Measurements from ENCODE around the gene SASH1. TPM values are rescaled to one million over a fixed set of nuclear protein-coding genes. Genes with fewer than 3 reads are reported as not detected.

Gene SASH1
- total RNA-seq, 1 donor from 2014 or later, result 75.7 TPM

DNA sequence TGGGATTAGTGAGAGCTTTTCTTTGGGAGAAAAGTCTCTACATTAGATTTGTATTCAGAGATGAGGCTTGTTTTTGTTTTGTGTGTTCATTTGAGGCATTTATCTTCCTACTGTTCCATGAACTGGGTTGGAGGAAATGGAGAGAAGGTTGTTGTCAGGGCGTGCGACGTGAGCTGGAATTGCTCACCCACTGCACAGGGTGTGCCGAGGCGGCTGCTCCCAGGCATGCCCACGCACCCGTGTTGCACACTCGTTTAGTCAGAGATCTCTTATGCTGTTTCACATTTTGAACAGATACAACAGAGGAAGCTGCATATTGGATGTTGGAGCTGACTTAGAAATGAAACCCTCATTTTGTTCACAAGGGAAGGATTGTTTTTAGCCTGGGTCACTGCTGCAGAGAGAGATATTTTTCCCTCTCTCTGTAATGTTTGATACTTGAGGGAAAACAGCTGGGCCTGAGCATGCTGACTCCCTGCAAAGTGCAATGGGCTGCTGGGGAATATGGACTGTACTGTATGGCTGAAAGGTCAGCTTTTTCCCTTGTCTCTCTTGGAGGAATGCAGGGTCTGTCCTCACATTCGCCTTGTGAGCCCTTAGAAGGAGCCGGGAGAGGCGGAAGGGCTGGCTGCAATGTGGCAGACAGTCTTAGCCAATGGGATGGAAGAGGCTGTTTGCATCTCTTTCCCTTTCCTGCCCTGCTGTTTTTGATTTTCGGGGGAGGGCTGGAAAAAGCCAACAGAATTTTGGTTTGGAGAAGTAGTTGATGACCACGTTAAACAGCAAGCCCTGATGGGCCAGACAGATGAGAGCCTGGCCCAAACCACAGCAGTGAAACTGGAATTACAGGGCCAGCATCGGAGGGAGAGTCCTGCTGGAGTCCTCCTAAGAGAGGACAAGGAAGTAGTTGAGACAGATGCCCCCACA is 170.8 kb downstream of the SASH1 start:
- no peak for DNase-seq (ENCODE audit: extremely low spot score, unreplicated experiment)
- peaks cover 18% of the 10 kb centered on the region for H3K36me3 Mint-ChIP-seq (ENCODE audit: unreplicated experiment)
- peak overlapping the region; percentile 89 for H3K27ac Mint-ChIP-seq (ENCODE audit: unreplicated experiment)
- TF ChIP-seq, protein P1, sequence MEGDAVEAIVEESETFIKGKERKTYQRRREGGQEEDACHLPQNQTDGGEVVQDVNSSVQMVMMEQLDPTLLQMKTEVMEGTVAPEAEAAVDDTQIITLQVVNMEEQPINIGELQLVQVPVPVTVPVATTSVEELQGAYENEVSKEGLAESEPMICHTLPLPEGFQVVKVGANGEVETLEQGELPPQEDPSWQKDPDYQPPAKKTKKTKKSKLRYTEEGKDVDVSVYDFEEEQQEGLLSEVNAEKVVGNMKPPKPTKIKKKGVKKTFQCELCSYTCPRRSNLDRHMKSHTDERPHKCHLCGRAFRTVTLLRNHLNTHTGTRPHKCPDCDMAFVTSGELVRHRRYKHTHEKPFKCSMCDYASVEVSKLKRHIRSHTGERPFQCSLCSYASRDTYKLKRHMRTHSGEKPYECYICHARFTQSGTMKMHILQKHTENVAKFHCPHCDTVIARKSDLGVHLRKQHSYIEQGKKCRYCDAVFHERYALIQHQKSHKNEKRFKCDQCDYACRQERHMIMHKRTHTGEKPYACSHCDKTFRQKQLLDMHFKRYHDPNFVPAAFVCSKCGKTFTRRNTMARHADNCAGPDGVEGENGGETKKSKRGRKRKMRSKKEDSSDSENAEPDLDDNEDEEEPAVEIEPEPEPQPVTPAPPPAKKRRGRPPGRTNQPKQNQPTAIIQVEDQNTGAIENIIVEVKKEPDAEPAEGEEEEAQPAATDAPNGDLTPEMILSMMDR (IDR thresholded peaks at IDR 0.05), result no peak
- H3K4me1 Mint-ChIP-seq (ENCODE audit: unreplicated experiment), result peaks cover 57% of the 10 kb centered on the region
- no peaks in the 10 kb centered on the region for H3K9me3 Mint-ChIP-seq (ENCODE audit: unreplicated experiment)
- no peaks in the 10 kb centered on the region for H3K27me3 Mint-ChIP-seq (ENCODE audit: unreplicated experiment)
- peak overlapping the region; percentile 16 for H3K4me3 Mint-ChIP-seq (ENCODE audit: unreplicated experiment)

DNA sequence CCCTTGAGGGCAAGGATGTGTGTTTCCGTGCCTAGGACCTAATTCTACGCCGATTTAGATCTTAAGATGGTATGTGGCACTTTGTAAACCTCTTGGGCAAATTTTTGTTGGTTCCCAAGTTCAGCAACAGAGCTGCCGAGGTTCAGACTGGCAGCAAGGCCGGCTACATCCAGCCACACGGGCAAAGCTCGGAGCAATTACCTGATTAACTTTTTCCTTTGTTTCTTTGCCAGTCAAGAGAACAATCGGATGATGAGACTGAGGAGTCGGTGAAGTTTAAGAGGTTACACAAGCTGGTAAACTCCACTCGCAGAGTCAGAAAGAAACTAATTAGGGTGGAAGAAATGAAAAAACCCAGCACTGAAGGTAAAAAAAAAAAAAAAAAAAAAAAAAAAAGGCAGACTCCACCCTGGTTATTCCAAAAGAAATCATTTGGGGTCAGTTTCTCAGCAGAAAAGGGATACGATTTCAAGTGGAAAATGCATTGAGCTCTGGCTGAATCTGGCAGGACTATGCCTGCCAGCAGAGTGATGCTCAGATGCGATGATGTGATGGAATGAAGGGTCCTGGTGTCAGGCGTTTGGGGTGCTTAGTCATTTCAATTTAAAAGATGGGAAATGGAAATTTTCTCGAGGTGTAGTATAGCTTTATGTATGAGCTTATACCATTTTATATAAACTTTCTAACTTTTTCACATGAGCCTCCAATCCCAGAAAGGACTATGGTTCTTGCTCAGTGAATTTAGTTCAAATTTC is 171.6 kb downstream of the SASH1 start:
- no peaks in the 10 kb centered on the region for H3K27me3 Mint-ChIP-seq (ENCODE audit: unreplicated experiment)
- TF ChIP-seq, protein P1 (IDR thresholded peaks at IDR 0.05), result no peak
- H3K4me1 Mint-ChIP-seq (ENCODE audit: unreplicated experiment), result peaks cover 49% of the 10 kb centered on the region
- no peaks in the 10 kb centered on the region for H3K9me3 Mint-ChIP-seq (ENCODE audit: unreplicated experiment)
- peak overlapping the region; percentile 16 for H3K4me3 Mint-ChIP-seq (ENCODE audit: unreplicated experiment)
- DNase-seq (ENCODE audit: extremely low spot score, unreplicated experiment), result no peak
- H3K36me3 Mint-ChIP-seq (ENCODE audit: unreplicated experiment), result peaks cover 24% of the 10 kb centered on the region
- H3K27ac Mint-ChIP-seq (ENCODE audit: unreplicated experiment), result peak overlapping the region; percentile 89

DNA sequence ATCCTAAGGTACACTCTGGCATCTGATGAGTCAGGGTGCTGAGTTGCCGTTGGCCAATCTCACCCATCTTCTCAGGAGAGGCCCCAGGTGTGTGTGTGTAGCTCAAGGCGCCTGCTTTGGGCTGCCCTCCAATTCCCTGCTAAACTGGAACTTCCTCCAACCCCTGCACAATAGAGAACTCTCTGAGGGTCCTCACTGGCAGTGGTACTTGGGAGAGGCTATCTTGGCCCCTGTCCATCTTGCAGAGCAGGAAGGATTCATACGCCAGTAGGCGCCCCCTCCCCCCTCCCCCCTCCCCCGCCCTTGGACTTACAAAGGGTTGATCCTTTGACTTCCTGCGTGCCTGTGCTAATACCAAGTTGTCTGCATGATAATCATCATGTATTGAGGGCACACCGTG is 173.6 kb downstream of the SASH1 start:
- H3K4me3 Mint-ChIP-seq (ENCODE audit: unreplicated experiment), result no peak overlapping the region
- peaks cover 39% of the 10 kb centered on the region for H3K36me3 Mint-ChIP-seq (ENCODE audit: unreplicated experiment)
- H3K4me1 Mint-ChIP-seq (ENCODE audit: unreplicated experiment), result peaks cover 44% of the 10 kb centered on the region
- no peak overlapping the region for H3K27ac Mint-ChIP-seq (ENCODE audit: unreplicated experiment)
- no peak for DNase-seq (ENCODE audit: extremely low spot score, unreplicated experiment)
- no peaks in the 10 kb centered on the region for H3K9me3 Mint-ChIP-seq (ENCODE audit: unreplicated experiment)
- no peaks in the 10 kb centered on the region for H3K27me3 Mint-ChIP-seq (ENCODE audit: unreplicated experiment)
- TF ChIP-seq, protein P1 (IDR thresholded peaks at IDR 0.05), result no peak

DNA sequence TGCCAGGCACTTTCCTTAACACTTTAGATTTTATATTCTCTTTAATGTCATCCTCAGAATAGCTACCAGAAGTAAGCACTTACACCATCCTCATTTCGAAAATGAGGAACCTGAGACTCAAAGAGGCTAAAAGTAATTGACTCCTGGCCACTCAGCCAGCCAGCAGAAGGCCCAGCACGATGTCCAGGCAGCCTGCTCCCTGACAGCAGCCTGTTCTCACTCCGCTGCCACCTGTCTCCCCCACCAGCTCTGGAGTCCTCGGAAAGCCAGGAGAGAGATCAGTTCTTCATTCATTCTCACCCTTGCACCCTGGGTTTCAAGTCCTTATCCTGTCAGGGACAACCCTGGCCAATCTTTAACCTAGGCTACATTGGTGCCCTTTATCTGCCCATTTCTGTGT is 174.0 kb downstream of the SASH1 start:
- Mint-ChIP-seq H3K36me3 (ENCODE audit: unreplicated experiment) (peaks cover 39% of the 10 kb centered on the region), H3K27ac (ENCODE audit: unreplicated experiment) (no peak overlapping the region), H3K9me3 (ENCODE audit: unreplicated experiment) (no peaks in the 10 kb centered on the region), H3K4me3 (ENCODE audit: unreplicated experiment) (no peak overlapping the region), H3K27me3 (ENCODE audit: unreplicated experiment) (no peaks in the 10 kb centered on the region), H3K4me1 (ENCODE audit: unreplicated experiment) (peaks cover 44% of the 10 kb centered on the region)
- TF ChIP-seq, protein P1 (IDR thresholded peaks at IDR 0.05), result no peak
- no peak for DNase-seq (ENCODE audit: extremely low spot score, unreplicated experiment)

DNA sequence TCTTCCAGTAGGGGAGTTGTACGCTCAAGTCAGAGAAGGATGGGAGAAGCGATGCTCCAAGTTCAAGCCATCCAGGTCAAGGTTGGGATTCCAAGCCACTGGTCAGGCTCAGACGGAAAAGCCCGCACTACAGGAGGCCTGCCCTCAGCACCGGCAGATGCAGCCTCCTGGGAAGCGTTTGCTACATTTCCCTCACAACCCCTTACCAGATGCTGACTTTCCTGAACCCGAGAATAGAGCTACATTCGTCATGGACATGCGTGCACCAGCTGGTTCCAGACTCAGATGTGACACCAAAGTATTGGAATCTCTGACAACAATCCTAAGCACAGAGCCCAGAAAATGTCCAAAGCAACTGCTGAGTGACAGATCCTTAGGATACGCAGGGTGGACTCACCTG is 174.8 kb downstream of the SASH1 start:
- H3K4me1 Mint-ChIP-seq (ENCODE audit: unreplicated experiment), result peaks cover 47% of the 10 kb centered on the region
- no peak for DNase-seq (ENCODE audit: extremely low spot score, unreplicated experiment)
- no peaks in the 10 kb centered on the region for H3K9me3 Mint-ChIP-seq (ENCODE audit: unreplicated experiment)
- H3K27me3 Mint-ChIP-seq (ENCODE audit: unreplicated experiment), result no peaks in the 10 kb centered on the region
- H3K4me3 Mint-ChIP-seq (ENCODE audit: unreplicated experiment), result no peak overlapping the region
- H3K36me3 Mint-ChIP-seq (ENCODE audit: unreplicated experiment), result peaks cover 41% of the 10 kb centered on the region
- TF ChIP-seq, protein P1 (IDR thresholded peaks at IDR 0.05), result no peak
- no peak overlapping the region for H3K27ac Mint-ChIP-seq (ENCODE audit: unreplicated experiment)

All from osteocyte (in vitro differentiated cells).